Activated CD4-positive, alpha-beta T cell treated with anti-CD3 and anti-CD28 coated beads, Interleukin-2, Interleukin-6, amounts not matched to agents 100 ng/mL and 50 ng/mL, durations not matched to agents 16 hours and 8 hours (primary cell): ENCODE measurements around the gene YIPF2.

Source experiments
- DNase-seq: peaks from one replicate; pipeline ENCODE4 v3.0.0-alpha.2; 2020

YIPF2 gene

DNA sequence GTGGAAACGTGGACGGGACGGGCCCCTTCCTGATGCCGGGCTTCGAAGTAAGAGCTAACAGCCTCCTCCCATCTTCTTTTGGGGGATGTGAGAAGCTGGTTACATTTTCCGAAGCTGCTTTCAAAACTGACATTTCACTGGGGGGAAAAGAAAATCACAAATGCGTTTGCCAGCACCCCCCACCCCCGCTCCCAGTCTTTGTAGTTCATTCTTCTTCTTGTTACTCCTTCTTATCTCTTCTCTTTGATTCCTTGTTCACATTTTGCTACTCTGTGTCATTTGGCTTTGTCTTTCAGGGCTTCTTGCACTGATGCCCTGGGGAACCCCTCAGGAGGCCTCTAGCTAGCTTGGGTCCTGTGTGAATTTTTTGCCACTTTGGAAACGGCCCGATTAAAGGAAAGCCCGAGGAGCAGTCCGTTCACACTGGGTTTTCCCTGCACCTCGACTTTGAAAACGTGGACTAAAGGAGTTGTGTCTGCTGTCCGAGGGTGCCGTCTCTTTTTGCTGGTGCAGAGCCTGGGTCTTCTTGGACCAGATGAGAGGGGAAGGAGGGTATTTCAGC is 55.8 kb downstream of the YIPF2 start:
- DNase-seq, result no peak
